G401 (cell line): ENCODE measurements around the gene CAMSAP1. TPM values are rescaled to one million over a fixed set of nuclear protein-coding genes. Genes with fewer than 3 reads are reported as not detected.

ENCODE experiments used
- DNase-seq: peaks from one replicate; pipeline ENCODE4 v3.0.0-alpha.2; 2015; ENCODE audit warnings: low spot score
- in situ Hi-C: cut with HindIII; loops from 2 replicates; pipeline ENCODE4 v1.10.0; 2016; ENCODE audit warnings: low sequenced_read_pairs, mixed read lengths
- total RNA-seq: library from RNA; depleted of rRNA; stranded (reverse); fragments of >200 nt; shearing (Covaris generic); gene quantifications from 2 replicates; pipeline ENCODE4 v1.2.3, GENCODE V29; 2014

CAMSAP1 gene
- total RNA-seq, 1 experiment from 2014 or later: 19.7 TPM

DNA sequence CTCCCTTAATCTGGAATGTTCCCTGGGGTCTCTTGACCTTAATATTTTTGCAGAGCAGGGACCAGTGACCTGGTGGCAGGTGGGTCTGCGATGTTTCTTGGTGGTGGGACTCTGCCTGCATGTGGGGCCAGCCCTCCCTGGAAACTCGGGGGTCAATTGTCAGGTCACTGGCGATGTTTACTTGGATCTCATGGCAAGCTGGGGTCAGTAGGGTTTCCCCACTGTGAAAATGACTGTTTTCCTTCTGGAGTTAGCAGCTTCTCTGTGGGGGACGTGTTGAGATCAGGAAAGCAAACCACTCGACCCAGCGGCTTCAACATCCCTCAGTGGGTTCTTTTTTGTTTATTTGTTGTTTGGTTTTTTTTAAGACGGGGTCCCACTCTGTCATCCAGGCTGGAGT, 131.4 kb downstream of the CAMSAP1 start:
- DNase-seq: no peak
- in situ Hi-C loops: no loop called here

DNA sequence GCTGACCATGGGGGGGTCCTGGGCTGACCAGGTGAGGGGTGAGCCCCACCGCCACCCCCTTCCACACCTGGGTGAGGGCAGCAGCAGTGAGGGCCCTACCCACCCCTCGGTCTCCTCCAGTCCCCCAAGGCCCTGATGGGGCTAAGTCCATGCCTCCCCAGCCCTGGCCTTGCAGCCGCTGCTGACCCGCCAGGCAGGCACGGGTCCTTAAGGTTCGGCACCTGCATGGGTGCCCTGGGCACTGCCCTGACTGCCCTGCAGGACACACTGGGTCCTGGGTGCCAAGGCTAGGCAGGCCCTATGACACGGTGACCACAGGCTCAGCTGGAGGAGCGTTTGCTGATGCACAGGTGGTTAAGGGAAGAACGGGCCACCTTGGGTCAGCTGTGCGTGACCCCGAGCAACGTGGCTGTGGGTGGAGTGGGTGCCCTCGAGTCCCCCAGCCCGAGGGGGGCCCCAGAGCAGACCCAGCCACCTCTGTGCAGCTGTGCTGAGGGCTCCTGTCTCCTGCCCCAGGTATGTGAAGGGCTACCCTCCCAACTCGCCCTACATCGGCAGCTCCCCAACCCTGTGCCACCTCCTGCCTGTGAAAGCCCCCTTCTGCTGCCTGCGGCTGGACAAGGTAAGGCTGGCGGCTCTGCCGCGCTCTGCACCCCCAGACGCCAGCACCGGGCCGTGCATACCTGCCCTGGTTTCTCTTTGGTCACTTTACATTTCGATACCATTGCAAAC, 132.4 kb downstream of the CAMSAP1 start:
- no peak for DNase-seq
- in situ Hi-C loops: no loop called here

DNA sequence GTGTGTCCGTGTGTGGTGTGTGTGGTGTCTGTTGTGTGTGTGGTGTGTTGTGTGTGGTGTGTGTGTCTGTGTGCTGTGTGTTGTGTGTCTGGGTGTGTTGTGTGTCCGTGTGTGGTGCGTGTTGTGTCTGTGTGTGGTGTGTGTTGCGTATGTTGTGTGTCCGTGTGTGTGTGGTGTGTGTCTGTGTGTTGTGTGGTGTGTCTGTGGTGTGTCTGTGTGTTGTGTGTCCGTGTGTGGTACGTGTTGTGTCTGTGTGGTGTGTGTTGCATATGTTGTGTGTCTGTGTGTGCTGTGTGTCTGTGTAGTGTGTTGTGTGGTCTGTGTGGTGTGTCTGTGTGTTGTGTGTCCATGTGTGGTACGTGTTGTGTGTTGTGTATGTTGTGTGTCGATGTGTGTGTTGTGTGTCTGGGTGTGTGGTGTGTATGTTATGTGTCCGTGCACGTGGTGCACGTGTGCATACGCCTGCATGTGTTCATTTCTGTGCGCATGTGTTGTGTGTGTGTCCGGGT, 133.1 kb downstream of the CAMSAP1 start:
- in situ Hi-C loops: no loop called here
- no peak for DNase-seq

DNA sequence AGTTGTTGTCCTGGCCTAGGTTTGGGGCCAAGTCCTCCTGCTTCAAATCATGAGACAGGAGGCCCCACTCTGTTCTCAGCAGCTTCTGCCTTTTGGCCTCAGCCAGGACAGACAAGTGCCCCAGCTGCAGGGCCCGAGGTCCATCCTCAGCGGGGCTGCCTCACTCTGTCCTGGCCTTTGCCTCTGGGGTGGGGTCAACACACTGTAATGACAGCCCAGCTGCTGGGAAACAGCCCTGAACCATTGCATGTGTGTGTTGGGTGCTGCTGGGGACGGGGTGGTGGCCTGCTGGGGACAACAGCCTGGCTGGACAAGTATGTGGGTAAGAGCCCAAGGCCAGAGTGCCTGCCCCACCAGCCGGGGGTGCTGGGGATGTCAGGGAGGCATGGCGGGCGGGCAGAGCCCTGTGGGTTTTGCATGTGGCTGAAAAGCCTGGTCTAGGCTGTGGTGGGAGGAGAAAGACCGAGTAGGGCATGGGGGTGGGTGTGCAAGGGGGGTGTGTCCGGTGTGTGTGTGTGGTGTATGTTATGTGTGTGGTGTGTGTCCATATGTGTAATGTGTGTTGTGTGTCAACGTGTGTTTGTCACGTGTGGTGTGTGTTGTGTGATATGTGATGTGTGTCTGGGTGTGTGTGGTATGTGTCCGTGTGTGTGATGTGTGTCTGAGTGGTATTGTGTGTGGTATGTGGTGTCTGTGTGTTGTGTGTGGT, 133.7 kb downstream of the CAMSAP1 start:
- DNase-seq: no peak
- in situ Hi-C loops: no loop called here

DNA sequence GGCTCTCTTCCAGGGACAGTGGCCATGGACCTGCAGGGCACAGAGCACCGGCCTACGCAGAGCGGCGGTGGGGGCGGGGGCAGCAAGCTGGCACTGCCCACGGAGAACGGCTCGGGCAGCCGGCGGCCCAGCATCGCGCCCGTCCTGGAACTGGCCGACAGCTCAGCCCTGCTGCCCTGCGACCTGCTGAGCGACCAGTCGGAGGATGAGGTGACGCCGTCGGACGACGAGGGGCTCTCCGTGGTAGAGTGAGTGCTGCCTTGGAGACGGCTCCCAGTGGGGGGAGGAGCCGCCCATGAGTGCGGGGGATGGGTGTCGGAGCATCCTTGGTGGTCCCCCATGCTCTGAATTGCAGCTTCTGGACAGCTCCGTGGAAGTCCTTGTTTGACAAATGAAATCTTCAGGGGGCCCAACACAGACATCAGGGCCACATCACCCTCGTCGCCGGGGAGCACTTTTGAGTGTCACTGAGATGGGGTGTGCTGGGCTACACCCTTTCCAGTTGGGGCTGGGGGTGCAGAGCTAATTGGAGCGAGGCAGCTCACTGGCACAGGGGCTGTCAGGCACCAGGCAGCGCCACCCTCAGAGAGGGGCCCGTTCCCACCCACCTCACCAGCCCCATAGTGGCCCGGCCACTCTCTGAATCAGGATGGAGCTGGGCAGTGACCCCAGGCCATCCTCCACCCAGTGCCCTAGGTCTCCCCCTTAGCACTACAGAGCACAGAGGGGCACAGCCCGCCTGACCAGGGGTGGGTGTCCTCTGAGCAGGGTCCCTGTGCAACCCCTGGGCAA, 134.4 kb downstream of the CAMSAP1 start:
- in situ Hi-C loops: no loop called here
- peak; percentile 1 for DNase-seq

DNA sequence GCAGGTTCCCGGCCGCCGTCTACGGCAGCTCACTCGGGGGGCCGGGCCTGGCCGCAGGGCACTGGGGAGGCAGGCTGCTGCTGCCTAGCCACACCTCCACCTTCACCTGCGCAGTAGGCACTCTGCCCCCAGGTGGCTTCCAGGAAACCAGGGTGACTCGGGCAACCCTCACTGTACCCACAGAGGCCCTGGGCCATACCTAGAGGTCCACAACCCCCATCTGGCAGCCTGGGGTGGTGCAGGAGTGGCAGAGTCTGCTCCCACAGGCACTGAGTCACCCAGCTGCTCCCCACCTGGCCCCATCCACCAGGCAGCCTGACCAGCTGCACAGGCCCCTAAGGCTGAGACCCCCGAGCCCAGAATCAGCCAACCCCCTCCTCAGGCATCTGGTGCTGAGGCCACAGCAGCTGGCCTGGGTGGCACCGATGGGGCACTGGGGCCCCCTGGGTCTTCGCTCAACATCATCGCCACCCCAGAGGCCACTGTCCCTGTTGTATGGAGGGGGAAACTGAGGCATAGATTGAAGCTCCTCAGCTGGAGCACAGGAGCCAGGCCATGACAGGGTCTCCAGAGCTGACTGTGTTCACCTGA, 135.2 kb downstream of the CAMSAP1 start:
- in situ Hi-C loops: no loop called here
- no peak for DNase-seq

DNA sequence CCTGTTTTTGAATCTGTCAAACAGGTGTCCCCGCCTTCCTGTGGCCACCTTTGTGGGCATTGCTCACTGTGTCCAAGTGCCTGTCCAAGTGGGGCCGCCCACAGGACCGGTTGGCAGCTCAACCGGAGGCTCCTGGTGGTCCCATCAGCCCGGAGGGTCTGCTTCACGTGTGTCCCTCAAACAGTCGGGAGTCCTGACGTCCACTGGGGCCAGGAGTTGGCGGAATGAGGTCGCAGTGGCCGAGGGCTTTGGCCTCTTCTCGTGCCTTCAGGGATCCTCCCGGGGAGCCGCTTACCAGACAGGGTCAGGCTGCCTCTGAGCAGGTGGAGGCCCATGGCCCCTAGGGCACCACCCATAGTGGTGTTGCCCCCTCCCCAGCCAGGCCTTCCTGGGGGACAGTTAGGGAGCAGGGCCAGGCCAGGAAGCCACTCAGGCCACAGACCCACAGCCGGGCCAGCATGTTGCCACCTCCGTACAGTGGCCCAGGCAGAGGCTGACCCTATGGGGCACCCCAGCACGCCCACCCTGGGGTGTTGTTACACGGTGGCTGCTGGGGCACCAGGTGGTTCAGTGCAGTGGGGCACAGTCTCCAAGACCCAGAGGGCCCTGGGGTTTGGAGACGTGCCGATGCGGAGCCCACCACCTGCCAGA, 135.8 kb downstream of the CAMSAP1 start:
- in situ Hi-C loops: no loop called here
- no peak for DNase-seq

DNA sequence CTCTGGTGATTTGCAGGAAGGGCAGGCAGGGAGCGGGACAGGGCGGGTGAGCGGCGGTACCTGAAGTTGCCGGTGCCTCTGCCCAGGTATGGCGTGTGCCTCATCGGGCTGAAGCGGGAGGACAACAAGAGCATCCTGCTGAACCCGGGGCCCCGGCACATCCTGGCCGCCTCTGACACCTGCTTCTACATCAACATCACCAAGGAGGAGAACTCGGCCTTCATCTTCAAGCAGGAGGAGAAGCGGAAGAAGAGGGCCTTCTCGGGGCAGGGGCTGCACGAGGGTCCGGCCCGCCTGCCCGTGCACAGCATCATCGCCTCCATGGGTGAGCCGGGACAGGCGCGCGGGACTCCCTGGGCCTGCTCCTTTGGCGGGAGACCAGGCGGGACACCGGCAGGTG, 136.6 kb downstream of the CAMSAP1 start:
- no peak for DNase-seq
- in situ Hi-C loops: no loop called here

DNA sequence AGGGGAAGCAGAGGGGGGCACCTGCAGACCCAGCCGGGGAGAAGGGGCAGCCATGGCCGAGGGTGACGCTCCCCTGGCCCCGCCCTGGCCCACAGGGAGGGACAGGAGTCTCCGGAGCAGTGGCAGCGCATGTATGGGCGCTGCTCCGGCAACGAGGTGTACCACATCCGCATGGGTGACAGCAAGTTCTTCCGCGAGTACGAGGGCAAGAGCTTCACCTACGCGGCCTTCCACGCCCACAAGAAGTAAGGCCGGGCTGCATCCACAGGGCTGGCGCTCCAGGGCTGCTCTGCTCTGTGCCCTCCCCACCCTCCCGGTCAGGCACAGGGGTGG, 137.2 kb downstream of the CAMSAP1 start:
- in situ Hi-C loops: no loop called here
- no peak for DNase-seq

DNA sequence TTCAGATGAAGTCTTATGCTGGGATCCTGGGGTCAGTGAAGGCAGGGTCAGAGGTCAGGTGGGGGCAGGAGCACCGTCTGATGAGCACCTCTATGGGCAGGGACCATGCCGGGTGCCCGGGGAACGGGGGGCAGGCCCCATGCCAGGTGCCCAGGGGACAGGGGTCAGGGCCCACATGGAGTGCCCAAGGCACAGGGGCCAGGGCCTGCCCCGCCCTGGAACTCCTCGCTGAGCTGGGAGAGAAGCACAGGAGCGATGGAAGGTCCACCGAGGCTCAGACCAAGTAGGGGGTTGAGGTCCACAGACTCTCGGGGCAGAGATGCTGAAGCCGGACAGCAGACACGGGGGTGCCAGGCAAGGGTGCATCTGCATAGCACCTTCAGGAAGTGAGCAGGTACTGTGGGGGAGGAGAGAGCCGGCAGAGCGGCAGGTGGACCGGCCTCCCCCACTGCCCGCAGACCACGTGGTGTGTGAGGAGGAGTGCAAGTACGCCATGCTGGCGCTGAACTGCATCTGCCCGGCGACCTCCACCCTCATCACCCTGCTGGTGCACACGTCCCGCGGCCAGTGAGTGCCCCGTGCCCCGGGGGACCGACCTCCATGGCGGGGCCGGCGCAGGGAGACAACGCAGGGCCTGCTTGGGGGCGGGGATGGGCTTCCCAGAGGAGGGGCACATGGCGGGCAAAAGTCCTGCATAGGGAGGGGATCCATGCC, 137.7 kb downstream of the CAMSAP1 start:
- in situ Hi-C loops: no loop called here

DNA sequence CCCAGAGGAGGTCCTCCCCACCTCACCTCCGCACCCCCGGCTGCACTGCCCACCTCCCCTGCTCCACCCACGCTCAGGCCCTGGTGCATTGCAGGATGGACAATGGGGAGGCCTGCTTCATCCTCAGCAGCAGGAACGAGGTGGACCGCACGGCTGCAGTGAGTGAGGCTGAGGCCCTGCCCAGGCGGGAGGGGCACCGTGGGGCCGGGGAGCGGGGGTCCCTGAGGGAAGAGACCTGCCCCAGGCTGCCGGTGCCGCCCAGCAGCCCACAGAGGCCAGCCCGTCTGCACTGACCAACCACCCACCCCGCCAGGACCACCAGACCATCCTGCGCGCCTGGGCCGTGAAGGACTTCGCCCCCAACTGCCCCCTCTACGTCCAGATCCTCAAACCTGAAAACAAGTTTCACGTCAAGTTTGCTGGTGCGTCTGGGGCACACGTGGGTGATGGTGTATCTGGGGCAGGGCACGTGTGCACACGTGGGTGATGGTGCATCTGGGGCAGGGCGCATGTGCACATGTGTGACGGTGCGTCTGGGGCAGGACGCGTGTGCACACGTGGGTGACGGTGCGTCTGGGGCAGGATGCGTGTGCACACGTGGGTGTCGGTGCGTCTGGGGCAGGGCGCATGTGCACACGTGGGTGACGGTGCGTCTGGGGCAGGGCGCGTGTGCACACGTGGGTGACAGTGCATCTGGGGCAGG, 138.7 kb downstream of the CAMSAP1 start:
- DNase-seq: no peak
- in situ Hi-C loops: no loop called here

More for the DNA sequence above, 137.7 kb downstream of the CAMSAP1 start:
- no peak for DNase-seq

DNA sequence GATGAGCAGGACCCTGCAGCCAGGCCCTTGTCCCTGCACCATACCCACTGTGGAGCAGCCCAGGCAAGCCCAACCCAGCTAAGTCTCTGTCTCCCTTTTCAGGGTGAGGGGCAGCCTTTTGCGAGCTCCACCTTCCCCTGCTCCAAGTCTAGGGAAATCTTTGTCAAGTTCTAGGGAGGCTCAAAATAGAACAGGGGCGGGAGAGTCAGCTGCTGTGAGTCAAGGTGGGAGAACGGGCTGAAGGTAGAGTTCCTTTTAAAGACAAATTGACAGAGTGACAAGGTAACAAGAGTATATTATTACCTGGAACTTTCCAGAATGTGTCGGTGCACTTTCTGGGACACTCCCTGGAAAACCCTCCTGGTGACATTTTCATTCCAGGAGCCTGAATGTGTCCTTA, 140.6 kb downstream of the CAMSAP1 start:
- DNase-seq: no peak
- in situ Hi-C loops: no loop called here

DNA sequence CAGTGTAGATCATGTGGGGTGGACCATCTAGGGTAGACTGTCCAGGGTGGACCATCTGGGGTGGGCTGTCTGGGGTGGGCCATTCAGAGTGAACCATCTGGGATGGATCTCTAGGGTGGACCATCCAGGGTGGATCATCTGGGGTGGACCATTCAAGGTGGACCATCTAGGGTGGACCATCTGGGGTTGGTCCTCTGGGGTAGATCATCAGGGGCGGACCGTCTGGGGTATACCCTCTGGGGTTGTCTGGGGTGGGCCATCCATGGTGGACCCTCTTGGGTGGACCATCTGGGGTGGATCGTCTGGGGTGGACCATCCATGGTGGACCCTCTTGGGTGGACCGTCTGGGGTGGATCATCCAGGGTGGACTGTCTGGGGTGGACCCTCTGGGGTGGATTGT, 141.1 kb downstream of the CAMSAP1 start:
- in situ Hi-C loops: no loop called here
- no peak for DNase-seq

DNA sequence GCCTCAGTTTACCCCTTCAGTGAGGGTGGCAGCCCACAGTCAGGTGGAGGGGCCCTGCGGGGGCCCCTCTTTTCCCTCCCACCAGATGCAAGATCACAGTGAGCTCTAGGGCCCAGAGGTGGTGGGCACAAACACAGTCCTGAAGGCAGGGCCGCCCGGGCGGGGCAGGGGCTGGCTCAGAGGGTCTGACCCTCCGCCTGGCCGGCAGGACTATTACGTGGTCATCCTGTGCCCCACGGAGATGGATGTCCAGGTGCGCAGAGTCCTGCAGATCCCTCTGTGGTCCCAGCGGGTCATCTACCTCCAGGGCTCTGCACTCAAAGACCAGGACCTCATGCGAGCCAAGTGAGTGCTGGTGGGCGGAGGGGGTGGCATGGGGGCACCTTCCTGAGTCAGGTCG, 141.9 kb downstream of the CAMSAP1 start:
- in situ Hi-C loops: no loop called here
- DNase-seq: no peak

DNA sequence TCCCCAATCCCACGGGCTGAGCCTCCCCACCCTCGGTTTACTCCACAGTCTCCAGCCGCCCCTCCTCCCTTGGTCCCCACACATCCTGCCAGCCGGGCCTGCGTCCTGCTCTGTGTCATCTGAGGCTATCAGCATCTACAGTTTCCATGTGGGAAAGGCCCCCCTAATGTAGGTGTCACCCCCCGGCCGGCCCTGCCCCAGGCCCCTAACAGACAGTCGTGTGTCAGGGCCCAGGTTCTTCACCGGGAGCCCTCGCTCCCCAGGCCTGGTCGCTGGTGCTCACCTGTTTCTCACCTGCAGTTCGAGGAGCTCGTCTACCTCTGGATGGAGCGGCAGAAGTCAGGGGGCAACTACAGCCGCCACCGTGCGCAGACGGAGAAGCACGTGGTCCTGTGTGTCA, 142.6 kb downstream of the CAMSAP1 start:
- in situ Hi-C loops: no loop called here
- no peak for DNase-seq

DNA sequence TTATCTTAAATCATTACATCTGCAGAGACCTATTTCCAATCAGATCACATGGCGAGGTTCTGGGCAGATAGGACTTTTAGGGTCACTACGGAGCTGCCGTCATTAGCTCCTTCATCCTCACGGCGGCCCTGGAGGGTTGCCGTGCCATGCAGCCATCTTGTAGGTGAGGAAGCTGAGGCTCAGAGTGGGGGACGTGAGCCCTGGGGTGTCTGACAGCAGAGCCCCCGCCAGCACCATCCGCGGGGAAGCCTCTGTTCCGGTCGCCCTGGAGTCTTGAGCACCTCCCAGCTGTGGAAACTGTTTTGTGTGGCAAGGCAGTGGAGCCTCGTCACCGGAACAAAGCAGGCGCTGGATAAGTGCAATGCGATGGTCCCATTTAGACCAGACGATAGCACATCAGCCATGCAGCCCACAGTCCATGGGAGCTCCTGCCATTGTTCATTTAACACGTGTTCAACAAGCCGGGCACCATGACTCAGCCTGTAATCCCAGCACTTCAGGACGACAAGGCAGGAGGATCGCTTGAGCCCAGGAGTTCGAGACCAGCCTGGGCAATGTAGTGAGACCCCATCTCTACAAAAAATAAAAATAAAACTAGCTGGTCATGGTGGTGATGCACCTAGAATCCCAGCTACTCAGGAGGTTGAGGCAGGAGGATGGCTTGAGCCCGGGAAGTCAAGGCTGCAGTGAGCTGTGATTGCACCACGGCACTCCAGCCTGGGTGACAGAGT, 143.5 kb downstream of the CAMSAP1 start:
- in situ Hi-C loops: no loop called here
- no peak for DNase-seq

DNA sequence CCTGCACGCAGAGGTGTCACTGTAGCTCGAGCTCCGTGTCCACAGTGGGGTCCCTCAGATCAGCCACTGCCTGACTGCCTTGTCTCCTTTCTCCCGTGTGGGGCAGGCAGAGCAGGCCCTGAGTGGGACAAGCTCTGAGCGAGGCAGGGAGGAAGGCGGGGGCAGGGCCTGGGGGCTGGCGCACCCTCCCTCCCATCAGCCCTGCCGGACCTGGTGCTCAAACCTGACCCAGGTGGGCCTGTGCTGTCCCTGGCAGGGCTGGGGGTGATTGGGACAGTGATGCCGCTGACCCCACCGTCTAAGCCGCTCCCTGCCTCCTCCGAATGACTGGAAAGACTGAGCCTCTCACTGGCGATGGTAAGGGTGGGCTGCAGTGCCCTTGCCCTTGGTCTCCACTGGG, 144.4 kb downstream of the CAMSAP1 start:
- in situ Hi-C loops: no loop called here
- DNase-seq: no peak

DNA sequence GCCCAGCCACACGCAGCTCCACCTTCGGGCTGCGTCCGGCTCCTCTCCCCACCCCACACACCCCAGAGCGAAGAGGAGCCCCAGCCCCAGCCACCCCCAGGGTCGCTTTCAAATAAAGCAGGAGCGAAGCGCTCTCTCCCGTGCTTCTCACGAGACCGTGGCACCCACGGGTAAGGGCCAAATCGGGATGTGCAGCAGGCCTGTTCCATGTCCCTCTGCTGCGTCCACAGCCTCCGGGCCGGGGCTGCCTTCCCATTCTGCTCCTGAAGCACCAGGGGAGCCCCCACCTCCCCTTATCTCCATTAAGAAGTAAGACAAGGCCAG, 145.5 kb downstream of the CAMSAP1 start:
- DNase-seq: no peak
- in situ Hi-C loops: no loop called here
